ENCODE data around the gene KRT3.

Gene KRT3

DNA sequence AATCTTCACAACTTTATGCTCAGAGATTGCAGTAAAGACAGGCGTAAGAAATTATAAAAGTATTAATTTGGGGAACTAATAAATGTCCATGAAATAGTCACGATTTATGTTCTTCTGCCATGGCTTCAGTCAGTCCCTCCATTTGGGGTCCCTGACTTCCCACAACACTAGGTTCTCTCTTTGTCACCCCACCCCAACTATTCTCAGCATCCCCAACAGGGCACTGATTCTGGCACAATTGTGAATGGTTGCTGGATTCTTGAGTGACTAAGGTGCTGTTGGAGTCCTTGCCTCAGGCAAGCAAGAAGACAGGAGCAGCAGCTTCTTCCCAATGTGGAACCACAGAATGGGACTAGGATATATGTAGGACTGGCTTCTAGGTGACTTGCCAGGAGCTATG, 34.1 kb downstream of the KRT3 start:
- TF ChIP-seq, protein P1, sequence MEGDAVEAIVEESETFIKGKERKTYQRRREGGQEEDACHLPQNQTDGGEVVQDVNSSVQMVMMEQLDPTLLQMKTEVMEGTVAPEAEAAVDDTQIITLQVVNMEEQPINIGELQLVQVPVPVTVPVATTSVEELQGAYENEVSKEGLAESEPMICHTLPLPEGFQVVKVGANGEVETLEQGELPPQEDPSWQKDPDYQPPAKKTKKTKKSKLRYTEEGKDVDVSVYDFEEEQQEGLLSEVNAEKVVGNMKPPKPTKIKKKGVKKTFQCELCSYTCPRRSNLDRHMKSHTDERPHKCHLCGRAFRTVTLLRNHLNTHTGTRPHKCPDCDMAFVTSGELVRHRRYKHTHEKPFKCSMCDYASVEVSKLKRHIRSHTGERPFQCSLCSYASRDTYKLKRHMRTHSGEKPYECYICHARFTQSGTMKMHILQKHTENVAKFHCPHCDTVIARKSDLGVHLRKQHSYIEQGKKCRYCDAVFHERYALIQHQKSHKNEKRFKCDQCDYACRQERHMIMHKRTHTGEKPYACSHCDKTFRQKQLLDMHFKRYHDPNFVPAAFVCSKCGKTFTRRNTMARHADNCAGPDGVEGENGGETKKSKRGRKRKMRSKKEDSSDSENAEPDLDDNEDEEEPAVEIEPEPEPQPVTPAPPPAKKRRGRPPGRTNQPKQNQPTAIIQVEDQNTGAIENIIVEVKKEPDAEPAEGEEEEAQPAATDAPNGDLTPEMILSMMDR (IDR thresholded peaks at IDR 0.05), result no peak

DNA sequence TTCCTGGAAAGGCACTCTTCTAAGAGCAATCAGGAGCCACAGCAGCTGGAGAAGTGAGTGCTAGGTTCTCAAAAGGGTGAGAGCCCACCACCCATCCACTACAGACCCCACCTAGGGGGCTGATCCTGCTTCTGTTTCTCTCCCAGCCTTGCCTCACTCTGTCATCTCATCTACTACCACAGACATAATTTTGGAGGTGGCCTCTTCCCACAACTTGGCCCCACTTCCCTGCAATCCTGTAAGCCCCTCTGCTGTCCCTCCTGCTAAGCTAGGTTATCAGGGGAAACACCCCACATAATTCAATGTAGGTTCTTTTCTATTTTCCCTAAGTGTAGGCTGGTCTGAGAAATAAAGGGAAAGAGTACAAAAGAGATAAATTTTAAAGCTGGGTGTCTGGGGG, 35.3 kb downstream of the KRT3 start:
- TF ChIP-seq, protein P1 (IDR thresholded peaks at IDR 0.05), result no peak

DNA sequence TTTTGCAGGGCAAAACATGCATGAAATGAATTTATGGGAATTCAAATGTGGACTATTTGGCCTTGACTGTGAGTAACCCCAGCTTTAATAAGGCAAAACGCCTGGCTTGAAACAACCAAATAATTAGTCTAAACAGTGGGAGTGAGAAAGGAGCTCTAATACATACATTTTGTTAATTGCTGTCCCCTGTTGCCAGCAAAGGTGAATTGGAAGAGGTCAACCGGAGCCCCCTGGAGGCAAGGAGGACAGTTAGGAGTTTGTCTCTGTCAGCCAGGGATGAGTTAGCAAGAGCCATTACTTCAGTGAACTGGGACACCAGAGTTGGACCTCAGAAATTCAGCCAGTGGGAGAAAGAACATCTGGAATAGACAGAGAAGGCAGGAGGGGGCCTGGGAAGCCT, 36.2 kb downstream of the KRT3 start:
- TF ChIP-seq, protein P1 (IDR thresholded peaks at IDR 0.05), result no peak

DNA sequence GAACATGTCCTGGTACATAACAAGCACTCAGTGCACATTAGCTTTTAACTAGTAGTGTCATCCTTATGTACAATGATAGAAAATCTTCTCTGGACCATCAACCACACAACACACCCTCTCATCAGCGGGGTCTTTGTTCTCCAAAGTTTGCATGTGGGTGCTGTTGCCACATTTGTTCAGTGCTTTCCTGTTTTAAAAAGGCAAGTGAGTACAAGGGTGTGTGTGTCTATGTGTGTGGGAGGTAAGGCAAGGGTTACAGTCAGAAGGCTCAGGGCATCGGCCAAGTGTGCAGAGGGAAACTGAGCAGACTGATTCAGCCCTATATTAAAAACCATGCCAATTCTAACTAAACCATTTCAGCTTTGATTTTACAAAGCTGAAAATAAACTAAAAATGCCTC, 36.7 kb downstream of the KRT3 start:
- TF ChIP-seq, protein P1 (IDR thresholded peaks at IDR 0.05), result no peak

DNA sequence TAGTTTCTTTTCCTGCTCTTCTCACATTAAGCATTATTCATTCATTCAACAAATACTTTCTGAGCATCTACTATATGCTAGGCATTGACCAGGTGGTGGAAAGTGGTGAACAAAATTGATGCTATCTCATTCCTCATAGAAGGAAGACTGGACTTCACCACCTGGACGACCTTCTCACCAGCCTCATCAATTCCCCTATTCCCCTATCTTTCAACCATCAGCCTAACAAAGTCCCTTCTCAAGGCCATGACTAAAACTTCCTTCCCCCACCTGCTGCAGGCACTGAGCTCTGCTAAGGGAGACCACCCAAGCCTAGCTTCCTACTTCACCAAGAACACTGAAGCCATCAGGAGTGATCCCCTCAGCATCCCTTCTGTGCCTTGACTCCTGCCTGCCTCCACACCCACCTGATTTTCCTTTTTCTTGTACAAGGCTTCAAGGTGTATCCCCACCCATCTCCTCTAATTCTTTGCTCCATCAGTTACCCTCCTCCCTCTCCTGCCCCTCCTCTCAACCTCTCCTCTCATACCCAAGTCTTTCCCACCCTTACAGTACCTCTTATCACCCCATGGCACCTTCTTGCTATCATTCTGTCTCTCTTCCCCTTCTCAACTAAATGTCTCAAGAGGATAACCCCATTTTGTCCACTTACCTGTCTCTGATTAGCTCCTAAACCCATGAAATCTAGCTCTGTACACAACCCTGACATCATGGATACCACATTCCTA, 38.3 kb downstream of the KRT3 start:
- TF ChIP-seq, protein P1 (IDR thresholded peaks at IDR 0.05), result no peak

DNA sequence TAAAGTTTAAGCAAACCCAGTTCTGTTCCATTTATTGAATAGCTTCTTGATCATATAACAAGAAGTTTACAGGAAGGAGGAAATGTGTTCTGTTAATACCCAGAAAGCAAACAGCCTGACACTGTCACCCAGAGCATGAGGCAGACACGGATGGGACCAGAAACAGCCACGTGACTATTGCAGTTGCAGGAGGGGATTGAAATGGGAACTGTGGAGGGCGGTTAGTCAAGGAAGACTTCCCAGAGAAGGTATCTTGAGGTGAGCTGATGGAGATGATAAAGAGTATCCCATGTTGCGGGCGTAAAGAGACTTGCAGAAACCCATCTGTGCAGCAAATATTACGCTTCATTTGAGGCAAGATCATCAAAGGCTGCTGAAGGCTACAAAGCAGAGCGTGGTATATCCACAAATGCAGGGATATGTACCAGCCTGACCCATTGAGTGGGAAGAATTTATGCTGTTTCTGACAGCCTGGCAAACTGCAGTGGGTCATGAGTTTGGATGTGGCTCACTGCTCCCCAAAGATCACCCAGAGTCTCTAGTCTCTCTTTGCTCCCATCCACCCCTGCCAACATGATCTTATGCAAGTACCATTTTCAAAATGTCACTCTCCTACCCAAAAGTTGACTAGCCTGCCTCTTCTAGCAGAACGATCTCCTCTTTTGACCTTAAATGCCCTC, 39.5 kb downstream of the KRT3 start:
- TF ChIP-seq, protein P1 (IDR thresholded peaks at IDR 0.05), result no peak

DNA sequence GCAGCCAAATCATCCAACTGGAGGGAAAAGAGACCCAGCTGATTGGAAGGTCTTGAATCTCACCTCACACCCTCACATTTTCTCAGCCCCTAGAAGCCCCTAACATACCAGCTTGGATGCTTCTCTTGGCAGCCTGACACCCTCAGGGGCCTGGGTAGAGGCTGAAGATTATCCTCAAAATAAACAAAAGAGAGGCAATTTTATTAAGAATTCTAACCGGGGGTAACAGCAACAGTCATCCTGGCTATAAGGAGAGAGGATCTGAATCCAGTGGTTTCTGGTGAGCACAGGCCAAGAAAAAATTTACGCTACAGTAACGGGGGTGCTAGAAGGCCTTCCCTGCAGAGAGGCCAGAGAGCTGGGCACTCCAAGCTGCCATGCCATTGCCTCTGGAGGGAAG, 40.4 kb downstream of the KRT3 start:
- TF ChIP-seq, protein P1 (IDR thresholded peaks at IDR 0.05), result no peak

Data from LNCAP (cell line).